Activated CD4-positive, alpha-beta T cell treated with anti-CD3 and anti-CD28 coated beads for 4 hours (primary cell): ENCODE results near the gene RNF113B.

Experiments used
- DNase-seq, 2 donors: peaks; one replicate each; pipeline ENCODE4 v3.0.0-alpha.2; 2020

RNF113B gene

DNA sequence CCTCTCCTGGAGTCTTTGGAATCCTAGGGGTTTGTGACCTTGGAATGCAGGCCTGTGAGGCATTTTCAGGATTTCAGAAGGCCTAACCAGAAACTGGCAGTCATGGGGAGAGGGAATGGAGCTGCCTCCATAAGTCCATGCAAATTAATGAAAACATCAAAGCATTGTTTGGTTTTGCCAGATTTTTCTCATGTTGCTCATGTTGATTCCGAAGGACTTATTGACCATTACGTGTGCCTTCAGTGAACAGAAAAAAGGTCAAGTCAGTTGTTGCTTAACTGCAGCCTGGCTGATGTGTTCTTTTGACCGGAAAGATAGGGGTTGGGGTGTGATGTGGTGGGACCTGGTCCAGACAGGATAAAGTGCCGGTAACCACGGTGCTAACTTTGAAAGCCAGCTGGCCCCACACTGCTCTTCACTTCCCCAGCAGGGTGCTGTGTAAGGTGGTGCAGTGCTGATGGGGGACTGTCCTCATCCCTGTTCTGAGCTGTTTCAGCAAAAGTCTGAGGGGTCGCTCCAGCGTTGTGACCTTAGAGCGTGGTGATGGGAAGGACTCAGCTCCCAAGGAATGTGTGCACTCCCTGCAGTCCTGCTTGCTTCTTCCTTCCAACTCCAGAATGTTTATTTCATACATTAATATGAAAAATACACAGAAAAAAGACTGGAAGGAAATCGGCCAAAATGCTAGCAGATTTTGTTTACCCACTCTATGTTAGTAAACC, 3.5 kb downstream of the RNF113B start:
- no peak for DNase-seq

- no peak for DNase-seq
Observed at GRCh38 chr13:98172590-98173422, 4.3 kb downstream of the RNF113B start.

DNA sequence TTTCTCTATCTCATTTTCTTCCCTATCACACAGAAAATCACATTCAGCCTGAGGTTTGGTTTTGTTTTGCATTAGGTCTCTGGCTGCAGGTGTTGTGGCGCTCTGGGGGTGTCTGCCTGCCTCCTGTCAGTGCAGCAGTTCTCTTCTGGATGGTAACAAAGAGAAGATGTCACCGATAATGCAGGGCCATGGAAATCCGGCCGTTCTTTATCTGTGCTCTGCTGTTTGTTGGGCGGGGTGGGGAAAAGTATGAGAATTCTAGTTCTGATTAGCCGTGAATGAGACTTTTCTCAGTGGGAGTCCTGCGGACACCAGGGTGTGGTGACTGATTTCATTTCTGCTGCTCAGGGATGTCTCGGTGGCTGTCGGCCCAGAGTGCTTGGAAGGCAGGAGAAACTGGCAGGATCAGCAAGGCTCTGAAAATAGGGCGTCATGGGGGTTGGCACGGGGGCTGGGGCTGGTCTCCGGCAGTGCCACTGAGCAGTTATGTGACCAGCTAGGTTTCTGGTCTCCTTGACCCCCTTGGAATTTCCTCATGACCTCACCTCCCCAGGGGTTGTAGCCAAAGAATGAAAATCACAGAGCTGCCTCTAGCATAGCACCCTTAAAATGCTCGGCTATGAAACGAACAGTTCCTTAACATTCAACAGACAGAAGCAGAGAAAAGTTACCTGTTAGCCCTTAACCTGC, 5.0 kb downstream of the RNF113B start:
- DNase-seq: no peak

GRCh38 chr13:98169331-98169730, 7.7 kb downstream of the RNF113B start:
- DNase-seq: no peak

DNA sequence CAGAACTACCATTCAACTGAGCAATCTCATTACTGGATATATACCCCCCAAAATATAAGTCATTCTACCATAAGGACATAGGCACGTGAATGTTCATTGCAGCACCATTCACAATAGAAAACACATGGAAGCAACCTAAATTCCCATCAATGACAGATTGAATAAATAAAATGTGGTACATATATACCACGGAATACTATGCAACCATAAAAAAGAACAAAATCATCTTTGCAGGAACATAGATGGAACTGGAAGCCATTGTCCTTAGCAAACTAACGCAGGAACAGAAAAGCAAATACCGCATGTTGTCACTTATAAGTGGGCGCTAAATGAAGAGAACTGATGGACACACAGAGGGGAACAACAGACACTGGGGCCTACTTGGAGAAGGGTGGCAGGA, 14.1 kb downstream of the RNF113B start:
- no peak for DNase-seq

DNA sequence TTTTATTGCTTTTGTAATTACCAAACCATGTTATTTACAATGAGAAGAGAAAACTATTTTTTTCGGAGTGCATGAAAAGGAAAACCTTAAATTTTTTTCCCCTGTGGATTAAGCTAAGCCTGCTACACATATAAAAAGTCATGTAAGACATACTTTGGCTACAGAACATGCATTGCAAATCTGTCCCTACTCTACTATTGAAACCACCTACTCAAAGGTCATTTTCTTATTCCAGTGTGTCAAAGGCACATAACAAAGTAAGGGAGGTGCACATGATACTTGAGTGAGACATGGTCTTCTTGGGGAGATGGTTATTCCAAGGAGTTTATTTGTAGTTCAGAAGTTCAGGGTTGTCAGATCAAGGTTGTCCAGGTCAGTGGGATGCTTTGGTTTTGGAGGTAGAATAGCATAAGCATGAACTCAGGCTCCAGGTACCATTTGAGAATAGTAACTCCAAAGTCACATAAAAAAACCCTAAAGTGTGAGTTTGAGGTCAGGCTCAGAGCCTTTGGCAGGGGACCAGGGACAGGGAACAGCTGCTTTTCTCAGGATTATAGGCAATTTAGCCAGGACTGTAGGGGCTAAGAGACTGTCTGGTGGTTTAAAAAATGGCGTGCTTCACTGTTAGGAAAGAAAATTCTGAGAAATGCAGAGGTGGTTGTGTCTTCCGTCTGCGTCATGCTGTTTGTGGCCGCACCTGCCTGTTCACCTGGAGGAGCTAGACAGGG, 18.7 kb downstream of the RNF113B start:
- no peak for DNase-seq

DNA sequence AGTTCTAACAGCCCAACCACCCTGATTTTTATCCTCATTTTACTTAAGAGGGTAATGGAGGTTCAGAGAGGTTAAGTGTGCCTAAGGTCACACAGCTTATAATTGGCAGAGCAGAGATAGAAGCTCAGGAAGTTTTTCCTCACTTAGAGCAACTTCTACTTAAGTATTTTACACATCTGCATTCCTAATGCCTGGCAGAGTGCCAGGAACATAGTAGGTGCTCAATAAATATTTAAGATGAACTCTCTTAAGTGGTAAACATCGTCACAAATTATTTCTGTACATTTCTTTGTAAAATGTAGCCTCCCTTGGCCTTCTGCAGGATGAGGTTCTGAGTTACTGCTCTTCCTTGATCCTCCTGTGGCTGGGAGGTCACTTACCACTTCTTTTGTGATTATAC, 19.5 kb downstream of the RNF113B start:
- DNase-seq: no peak

- no peak for DNase-seq
Observed at GRCh38 chr13:98157188-98157587, 19.9 kb downstream of the RNF113B start.

- no peak for DNase-seq
Observed at GRCh38 chr13:98156259-98156658, 20.8 kb downstream of the RNF113B start.

- no peak for DNase-seq
Observed at GRCh38 chr13:98155475-98156109, 21.5 kb downstream of the RNF113B start.

GRCh38 chr13:98150832-98151479, 26.1 kb downstream of the RNF113B start:
- DNase-seq: no peak

GRCh38 chr13:98147521-98147920, 29.5 kb downstream of the RNF113B start:
- DNase-seq: no peak

- no peak for DNase-seq
Observed at GRCh38 chr13:98144801-98145350, 32.2 kb downstream of the RNF113B start.

- DNase-seq: no peak
Observed at GRCh38 chr13:98144027-98144741, 32.9 kb downstream of the RNF113B start.

GRCh38 chr13:98143601-98144026, 33.5 kb downstream of the RNF113B start:
- DNase-seq: no peak

DNA sequence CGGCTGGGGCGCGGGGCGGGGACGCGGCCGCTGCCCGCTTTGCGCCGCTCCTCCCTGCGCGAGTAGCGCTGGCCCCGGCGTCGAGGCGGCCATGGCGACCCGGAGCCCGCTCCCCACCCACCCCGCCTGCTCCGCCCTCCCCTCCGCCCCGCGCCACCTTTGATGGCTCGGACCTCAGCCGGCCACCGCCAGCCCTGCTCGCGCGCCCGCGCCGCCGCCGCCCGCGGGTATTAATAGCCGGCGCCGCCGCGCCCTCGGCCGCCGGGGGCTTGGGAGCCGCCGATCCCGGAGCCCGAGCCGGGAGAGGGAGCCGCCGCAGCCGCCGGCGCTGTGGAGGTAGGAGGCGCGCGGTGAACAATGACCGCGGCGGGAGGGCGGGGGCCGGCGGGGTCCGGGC, 33.9 kb downstream of the RNF113B start:
- DNase-seq: no peak

GRCh38 chr13:98142380-98143156, 34.5 kb downstream of the RNF113B start, which contains the start of gene FARP1:
Gene FARP1 (plus strand): TSS chr13:98143094. CDS start chr13:98213243, 70,149 bp downstream.
- DNase-seq: no peak

DNA sequence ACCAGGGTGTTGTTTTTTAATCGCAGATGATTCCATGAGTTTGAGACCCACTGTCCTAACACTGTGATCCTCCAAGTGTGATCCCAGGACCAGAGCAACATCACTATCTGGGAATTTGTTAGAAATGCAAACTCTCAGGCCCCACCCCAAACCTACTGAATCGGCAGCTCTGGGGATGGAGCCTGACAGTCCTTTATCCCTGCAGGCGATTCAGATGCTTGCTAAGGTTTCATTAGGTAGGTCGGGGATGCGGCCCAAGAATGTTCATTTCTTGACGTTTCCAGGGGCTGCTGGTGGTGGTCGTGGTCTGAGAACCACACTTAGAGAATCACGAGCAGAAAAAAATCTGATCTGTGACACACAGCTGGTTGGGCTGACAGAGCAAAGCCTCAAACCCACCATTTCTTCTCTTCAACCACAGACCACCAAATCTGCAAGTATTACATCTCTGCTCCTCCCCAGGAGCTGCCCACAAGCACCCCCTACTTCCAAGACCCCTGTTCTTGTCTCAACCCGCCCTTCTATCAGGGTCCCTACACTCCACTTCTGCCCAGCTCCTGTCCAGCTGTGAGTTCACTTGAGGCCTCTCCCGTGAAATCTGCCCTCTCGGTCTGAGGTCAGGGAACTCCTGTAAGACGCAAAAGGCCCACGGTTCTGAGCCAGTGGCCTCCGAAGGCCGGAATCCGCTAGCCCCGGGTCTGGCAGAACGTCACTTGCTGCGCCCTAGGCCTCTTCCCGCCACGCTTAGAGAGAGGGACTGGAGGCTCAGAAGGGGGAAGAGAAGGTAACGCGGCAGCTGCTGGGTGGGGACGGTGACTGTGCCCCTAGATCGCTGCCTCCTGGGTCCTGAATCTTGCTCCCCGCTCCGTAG, 35.3 kb downstream of the RNF113B start:
- DNase-seq: no peak

GRCh38 chr13:98141091-98141490, 36.0 kb downstream of the RNF113B start:
- DNase-seq: no peak
